HG03064 (cell line): ENCODE measurements around the gene LRP3.
"Not testable (repeated sequence)": the region's sequence is repeated elsewhere in the genome, so short reads cannot be mapped to it uniquely, and the experiment has no call there.

Experiments used
- ATAC-seq: cut with Tn5 transposase; IDR thresholded peaks from one replicate; pipeline ENCODE4 v1.9.1; 2021; ENCODE audit warnings: low read depth; ENCODE audit not compliant: unreplicated experiment

The LRP3 gene

GRCh38 chr19:33215438-33216197 is 21.5 kb downstream of the LRP3 start:
- ATAC-seq: no peak

- no peak for ATAC-seq
Observed at GRCh38 chr19:33216198-33216830, 22.2 kb downstream of the LRP3 start.

GRCh38 chr19:33217881-33218280 is 23.8 kb downstream of the LRP3 start:
- ATAC-seq: no peak

GRCh38 chr19:33219261-33219815 is 25.2 kb downstream of the LRP3 start:
- ATAC-seq: no peak

GRCh38 chr19:33220115-33220514 is 26.0 kb downstream of the LRP3 start:
- no peak for ATAC-seq

- ATAC-seq: no peak
Observed at GRCh38 chr19:33220735-33221134, 26.6 kb downstream of the LRP3 start.

- no peak for ATAC-seq
Observed at GRCh38 chr19:33221638-33222037, 27.5 kb downstream of the LRP3 start.

GRCh38 chr19:33222255-33222654 is 28.1 kb downstream of the LRP3 start:
- not testable (repeated sequence) for ATAC-seq

GRCh38 chr19:33224694-33225457 is 30.7 kb downstream of the LRP3 start:
- no peak for ATAC-seq

- ATAC-seq: no peak
Observed at GRCh38 chr19:33225458-33225926, 31.4 kb downstream of the LRP3 start, which contains the start of gene SLC7A10. Gene SLC7A10 (minus strand): TSS chr19:33225850. CDS start chr19:33225703, 147 bp downstream.

GRCh38 chr19:33226550-33227241 is 32.6 kb downstream of the LRP3 start:
- ATAC-seq: no peak

- ATAC-seq: no peak
Observed at GRCh38 chr19:33227242-33227650, 33.1 kb downstream of the LRP3 start.

- no peak for ATAC-seq
Observed at GRCh38 chr19:33227870-33228599, 33.9 kb downstream of the LRP3 start.

- ATAC-seq: no peak
Observed at GRCh38 chr19:33229962-33230361, 35.8 kb downstream of the LRP3 start.

GRCh38 chr19:33231511-33231910 is 37.4 kb downstream of the LRP3 start:
- ATAC-seq: no peak

GRCh38 chr19:33232656-33233055 is 38.5 kb downstream of the LRP3 start:
- no peak for ATAC-seq

GRCh38 chr19:33233056-33233873 is 39.1 kb downstream of the LRP3 start:
- ATAC-seq: no peak

GRCh38 chr19:33234092-33234491 is 40.0 kb downstream of the LRP3 start:
- ATAC-seq: no peak

- no peak for ATAC-seq
Observed at GRCh38 chr19:33234736-33235135, 40.6 kb downstream of the LRP3 start.
